ENCODE data around the gene VAV2. TPM values are rescaled to one million over a fixed set of nuclear protein-coding genes. Genes with fewer than 3 reads are reported as not detected.

The VAV2 gene
- total and polyA plus RNA-seq, 4 donors: 4.9 to 26.4 (median 17.0) TPM

DNA sequence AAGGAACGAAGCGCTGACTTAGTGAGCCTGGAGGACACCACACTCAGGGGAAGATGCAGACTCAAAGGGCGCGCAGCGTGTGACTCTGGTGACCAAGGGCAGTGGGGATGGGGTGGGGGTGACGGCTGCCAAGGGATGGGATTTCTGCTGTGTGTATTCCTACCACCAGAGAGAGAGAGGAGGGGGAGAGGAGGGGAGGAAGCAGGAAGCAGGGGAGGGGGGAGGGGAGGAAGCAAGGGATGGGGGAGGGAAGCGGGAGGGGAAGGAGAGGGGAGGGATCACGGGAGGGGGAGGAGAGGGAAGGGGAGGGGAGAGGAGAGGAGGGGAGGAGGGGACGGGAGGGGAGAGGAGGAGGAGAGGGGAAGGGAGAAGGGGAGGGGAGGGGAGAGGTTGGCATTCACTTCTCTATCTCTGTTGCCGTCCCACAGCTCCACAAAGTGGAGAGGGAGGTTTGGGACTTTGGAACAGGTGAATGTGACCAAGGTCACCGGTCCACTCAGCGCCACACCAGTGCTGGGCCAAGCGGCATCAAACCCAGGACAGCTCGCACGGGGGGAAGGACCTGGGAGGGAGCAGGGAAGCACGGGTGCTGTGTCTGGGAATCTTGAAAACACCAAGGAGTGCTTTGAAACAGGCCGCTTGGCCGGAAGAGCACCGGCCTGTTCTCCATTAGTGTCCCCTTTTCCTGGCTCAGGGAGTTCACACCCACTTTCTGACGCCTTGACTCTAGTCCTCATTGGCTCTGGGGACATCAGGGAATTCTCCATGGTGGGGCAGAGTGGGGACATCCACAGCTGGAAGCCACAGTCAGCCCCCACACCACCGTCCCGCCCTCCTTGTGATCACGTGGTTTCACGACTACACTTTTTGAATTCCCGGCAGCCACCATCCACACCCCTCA is 77.4 kb downstream of the VAV2 start (continued):
- TF ChIP-seq, protein P1, sequence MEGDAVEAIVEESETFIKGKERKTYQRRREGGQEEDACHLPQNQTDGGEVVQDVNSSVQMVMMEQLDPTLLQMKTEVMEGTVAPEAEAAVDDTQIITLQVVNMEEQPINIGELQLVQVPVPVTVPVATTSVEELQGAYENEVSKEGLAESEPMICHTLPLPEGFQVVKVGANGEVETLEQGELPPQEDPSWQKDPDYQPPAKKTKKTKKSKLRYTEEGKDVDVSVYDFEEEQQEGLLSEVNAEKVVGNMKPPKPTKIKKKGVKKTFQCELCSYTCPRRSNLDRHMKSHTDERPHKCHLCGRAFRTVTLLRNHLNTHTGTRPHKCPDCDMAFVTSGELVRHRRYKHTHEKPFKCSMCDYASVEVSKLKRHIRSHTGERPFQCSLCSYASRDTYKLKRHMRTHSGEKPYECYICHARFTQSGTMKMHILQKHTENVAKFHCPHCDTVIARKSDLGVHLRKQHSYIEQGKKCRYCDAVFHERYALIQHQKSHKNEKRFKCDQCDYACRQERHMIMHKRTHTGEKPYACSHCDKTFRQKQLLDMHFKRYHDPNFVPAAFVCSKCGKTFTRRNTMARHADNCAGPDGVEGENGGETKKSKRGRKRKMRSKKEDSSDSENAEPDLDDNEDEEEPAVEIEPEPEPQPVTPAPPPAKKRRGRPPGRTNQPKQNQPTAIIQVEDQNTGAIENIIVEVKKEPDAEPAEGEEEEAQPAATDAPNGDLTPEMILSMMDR (IDR thresholded peaks at IDR 0.05; ENCODE audit: low read depth, low read length, missing input control): no peak
- peak; percentile 83 for TF ChIP-seq HNF4G (IDR thresholded peaks at IDR 0.05)
- TF ChIP-seq FOXA1 (IDR thresholded peaks at IDR 0.05): no peak

DNA sequence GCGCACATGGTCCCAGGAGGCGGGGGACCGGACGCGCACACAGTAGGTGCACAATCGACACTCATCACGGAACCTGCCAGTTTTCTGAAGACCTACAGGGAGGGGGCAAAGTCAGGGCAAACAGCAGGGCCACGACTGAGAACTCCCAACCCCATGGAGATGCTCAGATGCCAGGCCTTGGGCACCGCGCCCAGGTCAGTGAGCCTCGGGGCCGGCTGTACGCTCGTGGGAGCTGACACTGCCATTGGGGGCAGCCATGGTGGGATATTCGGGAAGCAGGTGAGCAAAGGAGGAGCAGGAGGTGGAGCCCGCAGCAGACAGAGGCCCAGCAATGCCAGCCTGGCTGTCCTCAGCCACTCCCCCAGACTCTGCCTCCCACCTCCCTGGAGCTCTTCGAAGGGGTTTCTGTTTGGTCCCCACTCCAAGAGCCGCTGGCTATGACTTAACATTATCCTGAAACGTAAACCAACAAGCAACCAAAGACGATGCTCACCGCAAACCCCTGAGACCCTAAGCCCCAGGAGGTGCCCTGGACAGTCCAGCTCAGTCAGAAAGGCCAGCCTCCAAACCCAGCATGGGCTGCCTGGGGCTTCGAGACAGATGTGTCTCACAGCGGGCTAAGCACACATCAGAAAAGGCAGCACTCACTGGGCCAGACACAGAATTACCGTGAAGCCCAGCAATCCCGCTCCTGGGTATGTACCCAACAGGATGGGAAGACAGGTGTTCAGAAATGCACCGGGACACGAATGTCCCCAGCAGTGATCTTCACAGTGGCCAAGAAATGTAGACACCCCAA is 78.4 kb downstream of the VAV2 start:
- H3K27me3 ChIP-seq (ENCODE audit: control insufficient read depth in 4 of 4, insufficient read depth in 4 of 4, low read length in 3 of 4): no peaks in the 10 kb centered on the region
- H3K36me3 ChIP-seq (ENCODE audit: control insufficient read depth in 4 of 4, insufficient read depth in 3 of 4, low read depth in 1 of 4, low read length in 3 of 4): no peaks in the 10 kb centered on the region
- WGBS: 70% methylated on average over 27 of the region's 27 CpGs
- H3K9me3 ChIP-seq (ENCODE audit: control insufficient read depth in 4 of 4, low read length in 3 of 4): no peaks in the 10 kb centered on the region
- no peak overlapping the region for H3K9ac ChIP-seq (ENCODE audit: low read depth in 1 of 2, low read length in 2 of 2)
- DNase-seq (ENCODE audit: low spot score): no peak
- peak overlapping the region in 1 of 2 donors; percentile 9 for H3K27ac ChIP-seq (ENCODE audit: low read depth in 1 of 2, low read length in 2 of 2)
- TF ChIP-seq, protein P2, sequence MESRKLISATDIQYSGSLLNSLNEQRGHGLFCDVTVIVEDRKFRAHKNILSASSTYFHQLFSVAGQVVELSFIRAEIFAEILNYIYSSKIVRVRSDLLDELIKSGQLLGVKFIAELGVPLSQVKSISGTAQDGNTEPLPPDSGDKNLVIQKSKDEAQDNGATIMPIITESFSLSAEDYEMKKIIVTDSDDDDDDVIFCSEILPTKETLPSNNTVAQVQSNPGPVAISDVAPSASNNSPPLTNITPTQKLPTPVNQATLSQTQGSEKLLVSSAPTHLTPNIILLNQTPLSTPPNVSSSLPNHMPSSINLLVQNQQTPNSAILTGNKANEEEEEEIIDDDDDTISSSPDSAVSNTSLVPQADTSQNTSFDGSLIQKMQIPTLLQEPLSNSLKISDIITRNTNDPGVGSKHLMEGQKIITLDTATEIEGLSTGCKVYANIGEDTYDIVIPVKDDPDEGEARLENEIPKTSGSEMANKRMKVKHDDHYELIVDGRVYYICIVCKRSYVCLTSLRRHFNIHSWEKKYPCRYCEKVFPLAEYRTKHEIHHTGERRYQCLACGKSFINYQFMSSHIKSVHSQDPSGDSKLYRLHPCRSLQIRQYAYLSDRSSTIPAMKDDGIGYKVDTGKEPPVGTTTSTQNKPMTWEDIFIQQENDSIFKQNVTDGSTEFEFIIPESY (IDR thresholded peaks at IDR 0.05): no peak
- TF ChIP-seq GABPA (IDR thresholded peaks at IDR 0.05 in 1 of 2, conservative IDR thresholded peaks at IDR 0.05 in 1 of 2): no peak
- TF ChIP-seq TAF1 (conservative IDR thresholded peaks at IDR 0.05): no peak
- no peak for TF ChIP-seq HNF4A (conservative IDR thresholded peaks at IDR 0.05)
- TF ChIP-seq, protein P1 (IDR thresholded peaks at IDR 0.05; ENCODE audit: low read depth, low read length, missing input control): no peak
- TF ChIP-seq RAD21 (IDR thresholded peaks at IDR 0.05): no peak
- no peak for TF ChIP-seq RXRA (IDR thresholded peaks at IDR 0.05)
- TF ChIP-seq JUND (IDR thresholded peaks at IDR 0.05): no peak
- TF ChIP-seq HNF4G (IDR thresholded peaks at IDR 0.05): no peak
- TF ChIP-seq NR2F2 (IDR thresholded peaks at IDR 0.05): no peak
- no peak for TF ChIP-seq SP1 (IDR thresholded peaks at IDR 0.05)
- no peak for TF ChIP-seq FOXA1 (IDR thresholded peaks at IDR 0.05)
- TF ChIP-seq, protein P3, sequence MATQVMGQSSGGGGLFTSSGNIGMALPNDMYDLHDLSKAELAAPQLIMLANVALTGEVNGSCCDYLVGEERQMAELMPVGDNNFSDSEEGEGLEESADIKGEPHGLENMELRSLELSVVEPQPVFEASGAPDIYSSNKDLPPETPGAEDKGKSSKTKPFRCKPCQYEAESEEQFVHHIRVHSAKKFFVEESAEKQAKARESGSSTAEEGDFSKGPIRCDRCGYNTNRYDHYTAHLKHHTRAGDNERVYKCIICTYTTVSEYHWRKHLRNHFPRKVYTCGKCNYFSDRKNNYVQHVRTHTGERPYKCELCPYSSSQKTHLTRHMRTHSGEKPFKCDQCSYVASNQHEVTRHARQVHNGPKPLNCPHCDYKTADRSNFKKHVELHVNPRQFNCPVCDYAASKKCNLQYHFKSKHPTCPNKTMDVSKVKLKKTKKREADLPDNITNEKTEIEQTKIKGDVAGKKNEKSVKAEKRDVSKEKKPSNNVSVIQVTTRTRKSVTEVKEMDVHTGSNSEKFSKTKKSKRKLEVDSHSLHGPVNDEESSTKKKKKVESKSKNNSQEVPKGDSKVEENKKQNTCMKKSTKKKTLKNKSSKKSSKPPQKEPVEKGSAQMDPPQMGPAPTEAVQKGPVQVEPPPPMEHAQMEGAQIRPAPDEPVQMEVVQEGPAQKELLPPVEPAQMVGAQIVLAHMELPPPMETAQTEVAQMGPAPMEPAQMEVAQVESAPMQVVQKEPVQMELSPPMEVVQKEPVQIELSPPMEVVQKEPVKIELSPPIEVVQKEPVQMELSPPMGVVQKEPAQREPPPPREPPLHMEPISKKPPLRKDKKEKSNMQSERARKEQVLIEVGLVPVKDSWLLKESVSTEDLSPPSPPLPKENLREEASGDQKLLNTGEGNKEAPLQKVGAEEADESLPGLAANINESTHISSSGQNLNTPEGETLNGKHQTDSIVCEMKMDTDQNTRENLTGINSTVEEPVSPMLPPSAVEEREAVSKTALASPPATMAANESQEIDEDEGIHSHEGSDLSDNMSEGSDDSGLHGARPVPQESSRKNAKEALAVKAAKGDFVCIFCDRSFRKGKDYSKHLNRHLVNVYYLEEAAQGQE (IDR thresholded peaks at IDR 0.05): no peak
- no peak for TF ChIP-seq FOXA2 (IDR thresholded peaks at IDR 0.05)
- TF ChIP-seq, protein P4, sequence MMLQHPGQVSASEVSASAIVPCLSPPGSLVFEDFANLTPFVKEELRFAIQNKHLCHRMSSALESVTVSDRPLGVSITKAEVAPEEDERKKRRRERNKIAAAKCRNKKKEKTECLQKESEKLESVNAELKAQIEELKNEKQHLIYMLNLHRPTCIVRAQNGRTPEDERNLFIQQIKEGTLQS (IDR thresholded peaks at IDR 0.05): no peak
- TF ChIP-seq YY1 (IDR thresholded peaks at IDR 0.05): no peak
- H3K4me1 ChIP-seq (ENCODE audit: control insufficient read depth in 4 of 4, insufficient read depth in 4 of 4, low read length in 3 of 4): peaks cover 4 to 54% (median 34%) of the 10 kb centered on the region in 4 donors
- H3K4me3 ChIP-seq (ENCODE audit: low read depth in 1 of 3, low read length in 3 of 3): no peak overlapping the region
